ENCODE data around the gene BMP5.

BMP5 gene

GRCh38 chr6:55825402-55826051 is 49.9 kb downstream of the BMP5 start:
- peaks cover 3% of the 10 kb centered on the region for H3K4me1 ChIP-seq (ENCODE audit: control insufficient read depth, insufficient read depth, low read length)
- H3K36me3 ChIP-seq (ENCODE audit: control insufficient read depth, insufficient read depth, low read length), result no peaks in the 10 kb centered on the region
- H3K4me3 ChIP-seq (ENCODE audit: low read length), result no peak overlapping the region
- no peaks in the 10 kb centered on the region for H3K27me3 ChIP-seq (ENCODE audit: control insufficient read depth, insufficient read depth, low read length)
- no peak overlapping the region for H3K9ac ChIP-seq (ENCODE audit: low read length)
- H3K27ac ChIP-seq (ENCODE audit: low read depth, low read length), result no peak overlapping the region

DNA sequence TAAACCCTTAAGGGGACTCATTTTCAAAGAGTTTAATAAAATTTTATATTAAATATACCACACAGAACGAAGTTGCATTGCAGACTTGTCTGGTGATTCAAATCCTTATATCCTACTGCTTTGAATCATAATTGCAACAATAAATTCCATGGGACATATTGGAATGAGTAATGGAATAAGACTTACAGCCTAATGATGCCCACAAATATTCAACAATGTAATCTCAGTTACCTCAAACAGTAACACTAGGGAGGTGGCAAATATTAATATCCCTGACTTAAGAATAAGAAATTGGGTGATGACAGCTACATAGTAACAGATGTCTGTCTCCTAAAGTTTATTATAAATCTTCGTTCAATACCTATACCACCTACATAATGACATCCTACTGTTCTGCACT is 52.6 kb downstream of the BMP5 start:
- H3K4me1 ChIP-seq (ENCODE audit: control insufficient read depth, insufficient read depth, low read length), result peaks cover 3% of the 10 kb centered on the region

DNA sequence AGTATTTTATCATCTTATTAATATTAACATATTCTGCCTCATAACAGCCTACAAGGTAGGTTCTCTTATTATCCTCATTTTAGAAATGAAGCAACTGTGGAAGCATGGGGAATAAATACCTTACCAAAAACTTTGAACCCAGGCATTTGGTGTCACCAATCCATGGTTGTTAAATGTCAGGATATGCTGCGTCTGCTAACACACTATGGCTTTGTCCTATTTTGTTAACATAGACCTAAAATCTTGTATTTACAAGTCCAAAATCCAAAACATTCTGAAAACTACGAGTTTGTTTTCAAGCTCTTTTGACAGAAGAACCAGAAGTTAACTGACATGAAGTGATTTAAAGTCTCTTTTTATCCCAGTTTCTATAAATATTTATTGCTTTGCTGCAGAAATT is 53.4 kb downstream of the BMP5 start:
- Histone ChIP-seq H3K9ac (ENCODE audit: low read length) (no peak overlapping the region), H3K4me3 (ENCODE audit: low read length) (no peak overlapping the region), H3K27me3 (ENCODE audit: control insufficient read depth, insufficient read depth, low read length) (no peaks in the 10 kb centered on the region), H3K4me1 (ENCODE audit: control insufficient read depth, insufficient read depth, low read length) (peaks cover 3% of the 10 kb centered on the region), H3K36me3 (ENCODE audit: control insufficient read depth, insufficient read depth, low read length) (no peaks in the 10 kb centered on the region), H3K27ac (ENCODE audit: low read depth, low read length) (no peak overlapping the region)

More for the DNA sequence above, 52.6 kb downstream of the BMP5 start:
- no peak overlapping the region for H3K27ac ChIP-seq (ENCODE audit: low read depth, low read length)
- H3K4me3 ChIP-seq (ENCODE audit: low read length), result no peak overlapping the region
- H3K27me3 ChIP-seq (ENCODE audit: control insufficient read depth, insufficient read depth, low read length), result no peaks in the 10 kb centered on the region
- H3K9ac ChIP-seq (ENCODE audit: low read length), result no peak overlapping the region
- no peaks in the 10 kb centered on the region for H3K36me3 ChIP-seq (ENCODE audit: control insufficient read depth, insufficient read depth, low read length)

GRCh38 chr6:55820696-55821095 is 54.7 kb downstream of the BMP5 start:
- Histone ChIP-seq H3K4me3 (ENCODE audit: low read length) (no peak overlapping the region), H3K36me3 (ENCODE audit: control insufficient read depth, insufficient read depth, low read length) (no peaks in the 10 kb centered on the region), H3K27me3 (ENCODE audit: control insufficient read depth, insufficient read depth, low read length) (no peaks in the 10 kb centered on the region), H3K4me1 (ENCODE audit: control insufficient read depth, insufficient read depth, low read length) (peaks cover 3% of the 10 kb centered on the region), H3K27ac (ENCODE audit: low read depth, low read length) (no peak overlapping the region), H3K9ac (ENCODE audit: low read length) (no peak overlapping the region)

DNA sequence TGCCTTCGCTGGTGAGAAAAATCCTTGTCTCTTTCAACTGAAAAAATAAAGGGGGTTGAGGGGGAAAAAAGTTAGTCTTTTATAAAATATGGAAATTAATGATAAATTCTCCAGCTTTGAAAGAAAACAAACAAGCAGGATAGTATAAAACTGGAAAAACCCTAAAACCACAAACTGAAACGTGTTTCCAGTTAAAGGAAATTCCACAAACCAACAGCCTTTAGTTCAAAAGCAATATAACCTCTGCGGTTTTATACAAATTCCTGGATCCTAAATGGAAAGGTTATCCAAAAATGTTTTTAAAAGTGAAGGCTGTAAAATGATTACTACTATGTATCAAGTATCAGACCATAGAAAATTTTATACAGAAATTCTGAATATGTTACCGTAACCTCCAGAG is 55.6 kb downstream of the BMP5 start:
- Histone ChIP-seq H3K27ac (ENCODE audit: low read depth, low read length) (no peak overlapping the region), H3K4me1 (ENCODE audit: control insufficient read depth, insufficient read depth, low read length) (no peaks in the 10 kb centered on the region), H3K4me3 (ENCODE audit: low read length) (no peak overlapping the region), H3K27me3 (ENCODE audit: control insufficient read depth, insufficient read depth, low read length) (no peaks in the 10 kb centered on the region), H3K36me3 (ENCODE audit: control insufficient read depth, insufficient read depth, low read length) (no peaks in the 10 kb centered on the region), H3K9ac (ENCODE audit: low read length) (no peak overlapping the region)

GRCh38 chr6:55818482-55818881 is 56.9 kb downstream of the BMP5 start:
- H3K36me3 ChIP-seq (ENCODE audit: control insufficient read depth, insufficient read depth, low read length), result no peaks in the 10 kb centered on the region
- no peak overlapping the region for H3K27ac ChIP-seq (ENCODE audit: low read depth, low read length)
- H3K4me1 ChIP-seq (ENCODE audit: control insufficient read depth, insufficient read depth, low read length), result no peaks in the 10 kb centered on the region
- no peaks in the 10 kb centered on the region for H3K27me3 ChIP-seq (ENCODE audit: control insufficient read depth, insufficient read depth, low read length)
- no peak overlapping the region for H3K9ac ChIP-seq (ENCODE audit: low read length)
- no peak overlapping the region for H3K4me3 ChIP-seq (ENCODE audit: low read length)

GRCh38 chr6:55812509-55812908 is 62.9 kb downstream of the BMP5 start:
- Histone ChIP-seq H3K27me3 (ENCODE audit: control insufficient read depth, insufficient read depth, low read length) (no peaks in the 10 kb centered on the region), H3K4me3 (ENCODE audit: low read length) (no peak overlapping the region), H3K27ac (ENCODE audit: low read depth, low read length) (no peak overlapping the region), H3K4me1 (ENCODE audit: control insufficient read depth, insufficient read depth, low read length) (no peaks in the 10 kb centered on the region), H3K36me3 (ENCODE audit: control insufficient read depth, insufficient read depth, low read length) (no peaks in the 10 kb centered on the region), H3K9ac (ENCODE audit: low read length) (no peak overlapping the region)

- H3K4me3 ChIP-seq (ENCODE audit: low read length), result no peak overlapping the region
- H3K27ac ChIP-seq (ENCODE audit: low read depth, low read length), result no peak overlapping the region
Measured at GRCh38 chr6:55811074-55811473, 64.3 kb downstream of the BMP5 start.

GRCh38 chr6:55802259-55802658 is 73.1 kb downstream of the BMP5 start:
- Histone ChIP-seq H3K4me3 (ENCODE audit: low read length) (no peak overlapping the region), H3K4me1 (ENCODE audit: control insufficient read depth, insufficient read depth, low read length) (no peaks in the 10 kb centered on the region), H3K9ac (ENCODE audit: low read length) (no peak overlapping the region), H3K36me3 (ENCODE audit: control insufficient read depth, insufficient read depth, low read length) (no peaks in the 10 kb centered on the region), H3K27ac (ENCODE audit: low read depth, low read length) (no peak overlapping the region), H3K27me3 (ENCODE audit: control insufficient read depth, insufficient read depth, low read length) (no peaks in the 10 kb centered on the region)

More at GRCh38 chr6:55811074-55811473, 64.3 kb downstream of the BMP5 start:
- Histone ChIP-seq H3K36me3 (ENCODE audit: control insufficient read depth, insufficient read depth, low read length) (no peaks in the 10 kb centered on the region), H3K4me1 (ENCODE audit: control insufficient read depth, insufficient read depth, low read length) (no peaks in the 10 kb centered on the region), H3K9ac (ENCODE audit: low read length) (no peak overlapping the region), H3K27me3 (ENCODE audit: control insufficient read depth, insufficient read depth, low read length) (no peaks in the 10 kb centered on the region)

DNA sequence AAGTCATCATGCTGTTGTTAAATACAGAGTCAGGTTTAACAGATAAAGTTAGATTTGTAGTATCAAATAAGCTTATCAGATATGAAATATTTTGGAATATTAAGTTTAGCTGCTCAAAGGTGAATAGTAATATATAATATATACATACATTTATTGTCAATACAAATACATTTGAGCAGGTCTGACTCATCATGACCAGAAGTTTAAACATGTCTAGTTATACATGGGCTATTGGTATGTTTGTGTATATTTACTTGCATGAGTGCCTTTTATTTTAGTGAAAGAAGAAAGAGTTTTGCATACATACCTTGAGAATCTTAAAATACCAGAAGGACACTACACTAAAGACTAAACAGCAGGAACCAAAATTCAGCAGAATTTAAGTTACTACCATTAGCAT is 76.8 kb downstream of the BMP5 start:
- no peaks in the 10 kb centered on the region for H3K4me1 ChIP-seq (ENCODE audit: control insufficient read depth, insufficient read depth, low read length)
- H3K27me3 ChIP-seq (ENCODE audit: control insufficient read depth, insufficient read depth, low read length), result no peaks in the 10 kb centered on the region
- no peak overlapping the region for H3K9ac ChIP-seq (ENCODE audit: low read length)
- no peaks in the 10 kb centered on the region for H3K36me3 ChIP-seq (ENCODE audit: control insufficient read depth, insufficient read depth, low read length)
- no peak overlapping the region for H3K4me3 ChIP-seq (ENCODE audit: low read length)
- H3K27ac ChIP-seq (ENCODE audit: low read depth, low read length), result no peak overlapping the region

GRCh38 chr6:55794136-55794812 is 81.1 kb downstream of the BMP5 start:
- Histone ChIP-seq H3K36me3 (ENCODE audit: control insufficient read depth, insufficient read depth, low read length) (no peaks in the 10 kb centered on the region), H3K4me3 (ENCODE audit: low read length) (no peak overlapping the region), H3K27me3 (ENCODE audit: control insufficient read depth, insufficient read depth, low read length) (no peaks in the 10 kb centered on the region), H3K27ac (ENCODE audit: low read depth, low read length) (no peak overlapping the region), H3K4me1 (ENCODE audit: control insufficient read depth, insufficient read depth, low read length) (no peaks in the 10 kb centered on the region), H3K9ac (ENCODE audit: low read length) (no peak overlapping the region)

GRCh38 chr6:55785273-55785672 is 90.1 kb downstream of the BMP5 start:
- no peaks in the 10 kb centered on the region for H3K4me1 ChIP-seq (ENCODE audit: control insufficient read depth, insufficient read depth, low read length)
- no peak overlapping the region for H3K4me3 ChIP-seq (ENCODE audit: low read length)
- no peaks in the 10 kb centered on the region for H3K27me3 ChIP-seq (ENCODE audit: control insufficient read depth, insufficient read depth, low read length)
- H3K27ac ChIP-seq (ENCODE audit: low read depth, low read length), result no peak overlapping the region
- H3K36me3 ChIP-seq (ENCODE audit: control insufficient read depth, insufficient read depth, low read length), result no peaks in the 10 kb centered on the region
- H3K9ac ChIP-seq (ENCODE audit: low read length), result no peak overlapping the region

DNA sequence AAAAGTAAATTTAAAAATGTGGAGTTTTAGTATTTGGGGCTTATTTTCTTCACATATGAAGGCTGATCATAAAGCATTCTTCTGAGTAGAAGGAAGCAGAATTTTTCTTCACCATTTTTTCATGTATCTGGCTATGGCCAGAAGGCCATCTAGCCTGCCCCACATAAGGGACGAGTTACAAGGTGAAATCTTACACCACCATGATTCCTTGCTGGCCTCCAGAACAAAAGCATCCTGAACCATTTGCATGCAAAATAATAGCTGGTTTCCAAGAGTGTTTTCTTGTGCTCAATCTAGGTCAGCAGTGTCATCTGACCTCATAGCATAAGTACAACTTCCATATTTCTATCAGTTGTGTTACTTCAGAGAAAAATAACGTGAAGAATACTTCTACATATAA is 93.1 kb downstream of the BMP5 start:
- Histone ChIP-seq H3K4me1 (ENCODE audit: control insufficient read depth, insufficient read depth, low read length) (no peaks in the 10 kb centered on the region), H3K27ac (ENCODE audit: low read depth, low read length) (no peak overlapping the region), H3K9ac (ENCODE audit: low read length) (no peak overlapping the region), H3K4me3 (ENCODE audit: low read length) (no peak overlapping the region), H3K36me3 (ENCODE audit: control insufficient read depth, insufficient read depth, low read length) (no peaks in the 10 kb centered on the region), H3K27me3 (ENCODE audit: control insufficient read depth, insufficient read depth, low read length) (no peaks in the 10 kb centered on the region)
